Loucy (cell line): ENCODE results near the gene MCRIP1.

ENCODE experiments used
- EZH2phosphoT487 ChIP-seq: fragments of 200-600 bp; IDR thresholded peaks from 2 replicates; pipeline ENCODE4 v1.6.1; 2018; ENCODE audit warnings: antibody characterized with exemption, mild to moderate bottlenecking, moderate library complexity, borderline replicate concordance
- TF ChIP-seq, protein P1 (sequence below): fragments of 200-600 bp; sonication (generic); conservative IDR thresholded peaks from 2 replicates; pipeline ENCODE4 v1.5.1; 2014; ENCODE audit warnings: mild to moderate bottlenecking, antibody characterized with exemption, low read length

DNA sequence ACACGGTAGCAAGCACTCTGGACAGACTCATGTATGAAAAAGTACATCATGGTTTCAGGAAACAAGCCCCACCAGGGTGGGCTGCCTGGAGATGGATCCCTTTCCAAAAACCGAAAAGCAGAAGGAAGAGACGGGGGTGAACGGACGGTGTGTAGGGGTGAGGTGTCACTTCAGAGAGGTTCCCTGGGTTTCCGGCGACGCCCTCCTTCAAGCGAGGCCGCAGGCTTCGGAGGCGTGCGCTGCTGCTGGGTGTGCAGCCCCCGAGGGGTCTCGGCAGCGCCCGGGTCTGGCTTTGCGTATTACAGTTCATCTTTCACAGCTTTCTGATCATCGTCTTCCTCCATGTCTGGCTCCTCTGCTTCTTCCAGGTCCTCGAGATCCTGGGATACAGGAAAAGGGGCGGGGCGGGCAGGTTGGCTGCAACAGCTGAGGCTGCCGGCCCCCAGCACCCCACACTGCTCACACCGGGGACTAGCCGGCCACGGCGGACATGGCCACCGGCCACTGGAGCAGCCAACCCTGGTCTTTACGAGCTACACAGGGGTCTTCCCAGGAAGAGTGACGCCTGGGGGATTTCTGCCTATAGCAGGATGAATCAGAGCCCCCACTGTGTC is 10.7 kb upstream of the MCRIP1 start:
- TF ChIP-seq, protein P1, sequence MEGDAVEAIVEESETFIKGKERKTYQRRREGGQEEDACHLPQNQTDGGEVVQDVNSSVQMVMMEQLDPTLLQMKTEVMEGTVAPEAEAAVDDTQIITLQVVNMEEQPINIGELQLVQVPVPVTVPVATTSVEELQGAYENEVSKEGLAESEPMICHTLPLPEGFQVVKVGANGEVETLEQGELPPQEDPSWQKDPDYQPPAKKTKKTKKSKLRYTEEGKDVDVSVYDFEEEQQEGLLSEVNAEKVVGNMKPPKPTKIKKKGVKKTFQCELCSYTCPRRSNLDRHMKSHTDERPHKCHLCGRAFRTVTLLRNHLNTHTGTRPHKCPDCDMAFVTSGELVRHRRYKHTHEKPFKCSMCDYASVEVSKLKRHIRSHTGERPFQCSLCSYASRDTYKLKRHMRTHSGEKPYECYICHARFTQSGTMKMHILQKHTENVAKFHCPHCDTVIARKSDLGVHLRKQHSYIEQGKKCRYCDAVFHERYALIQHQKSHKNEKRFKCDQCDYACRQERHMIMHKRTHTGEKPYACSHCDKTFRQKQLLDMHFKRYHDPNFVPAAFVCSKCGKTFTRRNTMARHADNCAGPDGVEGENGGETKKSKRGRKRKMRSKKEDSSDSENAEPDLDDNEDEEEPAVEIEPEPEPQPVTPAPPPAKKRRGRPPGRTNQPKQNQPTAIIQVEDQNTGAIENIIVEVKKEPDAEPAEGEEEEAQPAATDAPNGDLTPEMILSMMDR: no peak
- no peak for TF ChIP-seq EZH2phosphoT487
